ENCODE results near the gene KCNK4.
A peak's percentile ranks its signal among the peaks of the same experiment; 100 is the strongest.

Gene KCNK4

DNA sequence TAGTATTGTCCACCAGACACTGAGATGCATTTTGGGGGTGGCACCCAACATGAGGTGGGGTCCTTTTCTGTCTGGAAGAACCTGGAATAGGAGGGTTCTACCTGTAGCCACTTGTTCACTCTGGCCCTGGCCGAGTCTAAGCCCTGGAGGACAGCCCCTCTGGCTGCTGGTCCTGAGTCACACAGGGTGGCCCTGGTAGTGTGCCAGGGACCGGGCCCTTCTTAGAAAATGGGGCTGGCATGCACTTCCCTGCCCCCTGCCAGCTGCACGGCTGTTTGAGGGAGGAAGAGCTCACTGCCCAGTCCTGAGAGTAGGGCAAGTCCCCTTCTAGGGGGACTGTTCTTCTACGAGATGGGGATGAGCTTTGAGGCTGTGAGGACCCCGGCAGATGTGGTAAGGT, 37.6 kb upstream of the KCNK4 start:
- DNase-seq = no peak

DNA sequence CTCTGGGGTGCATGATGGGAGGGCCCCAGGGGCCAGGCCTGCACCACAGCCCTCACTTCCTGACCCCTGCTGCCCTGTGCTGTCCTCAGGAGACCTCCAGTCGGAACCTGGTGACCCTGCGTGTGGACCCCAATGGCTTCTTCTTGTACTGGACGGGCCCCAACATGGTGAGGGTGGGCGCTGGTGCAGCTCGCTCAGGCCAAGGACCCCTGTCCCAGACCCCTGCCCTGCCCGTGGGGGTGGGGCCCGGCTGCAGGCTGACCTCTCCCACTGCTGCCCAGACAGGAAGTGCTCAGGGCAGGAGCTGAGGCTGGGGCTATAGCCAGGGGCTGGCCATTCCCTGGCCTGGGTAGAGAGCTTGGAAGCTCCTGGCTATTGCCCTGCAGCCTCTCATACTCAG, 36.8 kb upstream of the KCNK4 start:
- DNase-seq = no peak

DNA sequence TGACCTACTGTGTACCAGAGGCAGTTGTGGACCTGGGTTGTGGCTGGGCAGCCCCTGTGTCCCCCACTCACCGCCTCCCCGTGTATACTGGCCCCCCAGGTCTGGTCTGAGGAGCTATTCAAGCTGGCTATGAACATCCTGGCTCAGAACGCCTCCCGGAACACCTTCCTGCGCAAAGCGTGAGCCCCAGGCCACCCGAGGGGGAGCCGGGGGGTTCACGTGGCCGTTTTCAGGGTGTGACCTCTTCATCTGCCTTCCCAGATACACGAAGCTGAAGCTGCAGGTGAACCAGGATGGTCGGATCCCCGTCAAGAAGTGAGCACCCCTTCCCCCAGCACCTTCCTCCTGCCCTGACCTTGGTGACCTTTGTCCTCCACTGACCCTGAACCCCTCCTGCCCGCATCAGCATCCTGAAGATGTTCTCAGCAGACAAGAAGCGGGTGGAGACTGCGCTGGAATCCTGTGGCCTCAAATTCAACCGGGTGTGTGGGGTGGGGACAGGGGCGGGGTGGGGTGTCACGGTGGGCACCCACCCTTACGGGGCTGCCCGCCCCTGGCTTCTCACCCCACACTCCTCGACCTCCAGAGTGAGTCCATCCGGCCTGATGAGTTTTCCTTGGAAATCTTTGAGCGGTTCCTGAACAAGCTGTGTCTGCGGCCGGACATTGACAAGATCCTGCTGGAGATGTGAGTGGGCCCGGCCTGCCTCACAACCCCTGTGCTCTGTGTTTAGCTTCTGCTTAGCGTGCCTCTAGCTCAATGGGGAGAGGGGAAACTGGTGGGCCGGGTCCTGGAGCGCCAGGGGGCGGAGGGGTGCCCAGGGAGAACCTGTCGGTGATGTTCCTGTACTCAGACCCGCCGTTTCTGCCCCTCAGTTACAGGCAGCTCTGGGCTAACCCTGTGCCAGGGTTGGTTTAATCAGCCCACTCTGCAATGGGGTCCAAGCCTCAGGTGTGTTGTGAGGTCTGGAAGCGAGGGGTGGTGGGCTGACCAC, 35.7 kb upstream of the KCNK4 start:
- DNase-seq = no peak

DNA sequence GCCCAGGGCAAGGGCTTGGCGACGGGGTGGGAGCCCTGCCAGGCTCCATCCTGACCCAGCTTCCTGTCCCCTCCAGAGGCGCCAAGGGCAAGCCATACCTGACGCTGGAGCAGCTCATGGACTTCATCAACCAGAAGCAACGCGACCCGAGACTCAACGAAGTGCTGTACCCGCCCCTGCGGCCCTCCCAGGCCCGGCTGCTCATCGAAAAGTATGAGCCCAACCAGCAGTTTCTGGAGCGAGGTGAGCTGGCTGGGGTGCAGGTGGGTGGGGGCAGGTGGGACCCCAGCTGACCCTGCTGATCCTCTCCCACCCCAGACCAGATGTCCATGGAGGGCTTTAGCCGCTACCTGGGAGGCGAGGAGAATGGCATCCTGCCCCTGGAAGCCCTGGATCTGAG, 34.8 kb upstream of the KCNK4 start:
- no peak for DNase-seq

DNA sequence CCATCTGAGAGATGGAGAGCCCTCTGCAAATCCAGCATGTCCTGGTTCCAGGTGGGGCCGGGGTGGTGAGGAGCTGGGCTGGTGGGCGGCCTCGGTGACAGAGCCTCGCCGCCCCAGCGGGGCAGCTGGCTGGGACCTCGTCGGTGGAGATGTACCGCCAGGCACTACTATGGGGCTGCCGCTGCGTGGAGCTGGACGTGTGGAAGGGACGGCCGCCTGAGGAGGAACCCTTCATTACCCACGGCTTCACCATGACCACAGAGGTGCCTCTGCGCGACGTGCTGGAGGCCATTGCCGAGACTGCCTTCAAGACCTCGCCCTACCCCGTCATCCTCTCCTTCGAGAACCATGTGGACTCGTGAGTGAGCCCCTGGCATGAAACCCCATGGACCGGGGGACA, 32.7 kb upstream of the KCNK4 start:
- DNase-seq = no peak

DNA sequence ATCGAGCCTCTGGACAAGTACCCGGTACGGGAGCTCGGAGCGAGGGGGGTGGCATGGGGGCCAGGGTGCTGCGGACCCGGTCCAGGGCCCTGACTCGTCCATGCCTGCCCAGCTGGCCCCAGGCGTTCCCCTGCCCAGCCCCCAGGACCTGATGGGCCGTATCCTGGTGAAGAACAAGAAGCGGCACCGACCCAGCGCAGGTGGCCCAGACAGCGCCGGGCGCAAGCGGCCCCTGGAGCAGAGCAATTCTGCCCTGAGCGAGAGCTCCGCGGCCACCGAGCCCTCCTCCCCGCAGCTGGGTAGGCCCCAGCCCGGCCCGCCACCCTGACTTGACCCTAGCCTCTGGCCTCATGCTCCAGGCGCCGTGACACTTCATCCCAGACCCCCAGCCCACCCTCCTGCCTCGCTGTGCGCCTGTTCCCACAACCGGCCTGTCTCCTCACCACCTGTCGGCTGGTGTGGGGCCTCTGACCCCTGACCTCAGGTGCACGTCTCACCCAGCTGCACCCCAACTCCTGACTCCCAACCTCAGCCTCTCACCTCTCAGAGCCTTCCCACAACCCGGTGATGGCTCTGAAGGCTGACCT, 32.1 kb upstream of the KCNK4 start:
- DNase-seq = no peak

DNA sequence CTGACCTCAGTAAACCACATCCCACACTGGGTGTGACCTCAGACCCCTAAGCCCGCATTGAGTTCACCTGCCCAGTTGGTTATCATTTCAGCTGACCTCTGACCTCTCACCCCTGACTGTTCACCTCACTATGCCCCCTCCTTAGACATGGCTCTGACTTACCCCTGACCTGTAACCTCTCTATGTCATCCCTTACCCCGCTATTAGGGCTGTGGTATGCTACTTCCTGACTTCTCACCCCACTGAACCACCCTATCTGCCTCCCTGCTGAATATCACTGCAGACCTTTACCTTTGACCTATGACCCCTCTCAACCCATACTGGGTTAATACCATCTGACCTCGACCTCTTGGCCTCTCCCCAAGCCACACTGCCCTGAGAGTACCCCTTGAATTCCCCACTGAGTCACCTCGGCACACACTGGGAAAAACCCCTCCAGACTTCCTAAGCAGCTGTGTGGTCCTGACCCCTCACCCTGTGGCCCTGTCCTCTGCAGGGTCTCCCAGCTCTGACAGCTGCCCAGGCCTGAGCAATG, 31.5 kb upstream of the KCNK4 start:
- DNase-seq = no peak

DNA sequence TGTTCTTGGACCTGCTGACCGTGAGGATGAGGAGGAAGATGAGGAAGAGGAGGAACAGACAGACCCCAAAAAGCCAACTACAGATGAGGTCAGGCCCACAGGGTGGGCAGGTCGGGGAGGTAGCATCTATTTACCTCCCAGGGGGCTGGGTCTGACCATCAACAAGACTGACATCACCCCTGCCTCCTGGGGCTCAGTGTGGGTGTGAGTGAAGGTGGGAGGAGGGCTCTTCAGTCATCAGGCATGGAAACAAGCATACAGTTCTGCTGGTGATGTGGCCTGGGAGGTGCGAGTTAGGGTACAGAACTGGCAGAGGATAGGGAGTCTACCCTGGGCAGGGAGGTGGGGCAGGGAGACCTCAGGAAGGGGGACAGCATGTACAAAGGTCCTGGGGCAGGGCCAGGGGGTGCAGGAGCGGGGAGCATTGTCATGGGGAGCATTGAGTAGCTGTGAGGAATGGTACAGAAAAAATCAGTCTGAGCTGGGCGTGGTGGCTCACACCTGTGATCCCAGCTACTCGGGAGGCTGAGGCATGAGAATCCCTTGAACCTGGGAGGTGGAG, 30.9 kb upstream of the KCNK4 start:
- no peak for DNase-seq

DNA sequence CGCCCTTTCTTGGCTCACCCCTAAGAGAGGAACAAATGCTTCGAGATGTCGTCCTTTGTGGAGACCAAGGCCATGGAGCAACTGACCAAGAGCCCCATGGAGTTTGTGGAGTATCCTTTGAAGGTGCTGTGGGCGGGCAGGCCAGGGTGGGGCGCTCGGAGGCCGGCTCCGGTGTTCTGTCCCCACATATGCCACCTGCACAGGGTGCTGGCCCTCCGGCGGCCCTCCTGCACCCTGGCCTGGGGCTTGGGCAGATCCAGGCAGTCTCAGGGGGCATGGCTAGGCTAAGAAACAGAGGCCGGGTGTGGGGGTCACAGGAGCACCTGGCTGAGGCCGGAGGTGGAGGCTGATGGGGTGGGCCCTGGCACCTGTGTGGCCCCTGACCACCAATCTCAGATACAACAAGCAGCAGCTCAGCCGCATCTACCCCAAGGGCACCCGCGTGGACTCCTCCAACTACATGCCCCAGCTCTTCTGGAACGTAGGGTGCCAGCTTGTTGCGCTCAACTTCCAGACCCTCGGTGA, 29.5 kb upstream of the KCNK4 start:
- no peak for DNase-seq

DNA sequence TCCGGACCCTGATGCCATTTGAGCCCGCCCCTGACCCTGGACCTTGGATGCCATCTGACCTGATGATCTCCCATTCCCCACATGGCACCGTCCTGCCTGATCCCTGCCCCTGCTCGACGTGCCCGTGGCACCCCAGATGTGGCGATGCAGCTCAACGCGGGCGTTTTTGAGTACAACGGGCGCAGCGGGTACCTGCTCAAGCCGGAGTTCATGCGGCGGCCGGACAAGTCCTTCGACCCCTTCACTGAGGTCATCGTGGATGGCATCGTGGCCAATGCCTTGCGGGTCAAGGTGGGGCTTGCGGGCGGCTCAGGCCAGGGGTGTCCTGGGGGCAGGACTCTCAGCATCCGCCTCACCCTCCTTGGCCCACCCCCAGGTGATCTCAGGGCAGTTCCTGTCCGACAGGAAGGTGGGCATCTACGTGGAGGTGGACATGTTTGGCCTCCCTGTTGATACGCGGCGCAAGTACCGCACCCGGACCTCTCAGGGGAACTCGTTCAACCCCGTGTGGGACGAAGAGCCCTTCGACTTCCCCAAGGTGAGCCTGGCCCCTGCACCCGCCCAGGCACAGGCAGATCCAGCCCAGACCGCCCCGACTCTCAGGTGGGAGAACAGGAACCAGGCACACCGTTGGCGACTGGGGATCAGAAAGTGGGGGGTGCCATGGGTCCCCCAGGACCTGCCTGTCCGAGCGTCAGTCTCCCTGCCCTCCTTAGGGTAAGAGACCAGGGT, 28.7 kb upstream of the KCNK4 start:
- DNase-seq = no peak

DNA sequence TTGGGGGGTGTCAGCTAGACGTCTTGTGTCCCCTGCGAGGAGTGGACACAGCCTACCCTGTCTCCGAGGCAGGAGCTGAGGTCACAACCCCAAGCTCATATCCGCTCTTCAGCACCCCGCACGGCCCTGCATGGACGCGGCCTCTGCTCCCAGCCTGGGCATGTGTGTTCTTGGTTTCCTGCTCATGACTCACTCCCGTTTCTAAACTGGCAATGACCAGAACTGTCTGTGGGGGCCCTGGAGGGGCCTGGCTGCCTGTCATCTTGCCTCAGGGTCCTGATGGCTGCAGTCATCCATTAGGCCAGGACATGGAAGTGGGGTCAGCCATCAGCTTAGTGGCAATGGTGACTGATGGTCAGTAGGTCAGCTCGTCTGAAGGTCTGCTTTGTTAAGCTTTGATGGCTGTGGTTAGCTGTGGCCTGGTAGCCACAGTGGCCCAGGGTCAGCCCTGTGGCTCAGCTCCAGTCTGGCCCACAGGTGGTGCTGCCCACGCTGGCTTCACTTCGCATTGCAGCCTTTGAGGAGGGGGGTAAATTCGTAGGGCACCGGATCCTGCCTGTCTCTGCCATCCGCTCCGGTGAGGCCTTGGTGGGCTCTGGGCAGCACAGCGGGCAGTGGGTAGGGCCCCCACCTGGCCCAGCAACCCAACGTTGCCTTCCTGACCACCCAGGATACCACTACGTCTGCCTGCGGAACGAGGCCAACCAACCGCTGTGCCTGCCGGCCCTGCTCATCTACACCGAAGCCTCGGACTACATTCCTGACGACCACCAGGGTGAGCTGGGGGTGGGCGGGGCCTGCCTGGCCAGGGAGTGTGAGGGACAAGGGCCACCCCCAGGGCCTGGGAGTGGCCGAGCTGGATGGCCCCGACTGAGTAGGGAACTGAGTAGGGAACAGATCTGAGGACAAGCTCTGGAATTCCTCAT, 27.8 kb upstream of the KCNK4 start:
- DNase-seq = peak; percentile 25

DNA sequence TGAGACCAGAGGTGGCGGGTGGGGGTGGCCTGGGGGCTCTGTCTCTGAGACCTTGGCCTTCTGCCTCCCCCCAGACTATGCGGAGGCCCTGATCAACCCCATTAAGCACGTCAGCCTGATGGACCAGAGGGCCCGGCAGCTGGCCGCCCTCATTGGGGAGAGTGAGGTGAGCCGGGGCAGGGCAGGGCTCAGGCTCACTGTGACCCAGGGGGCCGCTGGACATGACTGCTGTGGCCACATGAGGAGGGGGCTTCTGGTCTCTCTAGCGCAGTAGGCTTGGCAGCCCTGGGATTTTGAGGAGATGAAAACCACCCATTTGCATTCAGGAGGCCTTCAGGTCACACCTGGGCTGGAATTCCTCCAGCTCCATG, 27.2 kb upstream of the KCNK4 start:
- DNase-seq = peak; percentile 25

DNA sequence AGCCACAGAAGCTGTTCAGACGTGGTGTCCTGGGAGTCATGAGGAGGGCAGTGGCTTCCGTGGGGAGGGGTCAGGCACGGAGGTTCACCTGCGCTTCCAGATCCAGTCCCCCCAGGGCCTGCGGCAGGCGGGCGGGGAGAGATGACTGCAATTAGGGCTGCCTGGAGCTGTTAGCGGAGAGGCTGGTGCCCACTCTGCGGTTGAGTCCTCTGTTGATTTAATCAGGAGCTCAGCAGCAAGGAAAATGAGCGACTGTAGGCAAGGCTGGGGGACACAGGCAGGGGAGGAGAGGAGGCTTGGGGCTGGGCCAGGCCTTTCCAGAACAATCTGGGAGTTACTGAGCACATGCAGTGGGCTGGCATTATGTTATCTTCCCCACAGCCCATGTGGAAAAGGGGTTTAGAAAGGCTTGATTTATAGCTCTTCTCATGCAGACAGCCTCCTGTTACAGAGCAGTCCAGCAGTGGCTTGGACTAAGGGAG, 26.7 kb upstream of the KCNK4 start:
- DNase-seq = peak; percentile 24

DNA sequence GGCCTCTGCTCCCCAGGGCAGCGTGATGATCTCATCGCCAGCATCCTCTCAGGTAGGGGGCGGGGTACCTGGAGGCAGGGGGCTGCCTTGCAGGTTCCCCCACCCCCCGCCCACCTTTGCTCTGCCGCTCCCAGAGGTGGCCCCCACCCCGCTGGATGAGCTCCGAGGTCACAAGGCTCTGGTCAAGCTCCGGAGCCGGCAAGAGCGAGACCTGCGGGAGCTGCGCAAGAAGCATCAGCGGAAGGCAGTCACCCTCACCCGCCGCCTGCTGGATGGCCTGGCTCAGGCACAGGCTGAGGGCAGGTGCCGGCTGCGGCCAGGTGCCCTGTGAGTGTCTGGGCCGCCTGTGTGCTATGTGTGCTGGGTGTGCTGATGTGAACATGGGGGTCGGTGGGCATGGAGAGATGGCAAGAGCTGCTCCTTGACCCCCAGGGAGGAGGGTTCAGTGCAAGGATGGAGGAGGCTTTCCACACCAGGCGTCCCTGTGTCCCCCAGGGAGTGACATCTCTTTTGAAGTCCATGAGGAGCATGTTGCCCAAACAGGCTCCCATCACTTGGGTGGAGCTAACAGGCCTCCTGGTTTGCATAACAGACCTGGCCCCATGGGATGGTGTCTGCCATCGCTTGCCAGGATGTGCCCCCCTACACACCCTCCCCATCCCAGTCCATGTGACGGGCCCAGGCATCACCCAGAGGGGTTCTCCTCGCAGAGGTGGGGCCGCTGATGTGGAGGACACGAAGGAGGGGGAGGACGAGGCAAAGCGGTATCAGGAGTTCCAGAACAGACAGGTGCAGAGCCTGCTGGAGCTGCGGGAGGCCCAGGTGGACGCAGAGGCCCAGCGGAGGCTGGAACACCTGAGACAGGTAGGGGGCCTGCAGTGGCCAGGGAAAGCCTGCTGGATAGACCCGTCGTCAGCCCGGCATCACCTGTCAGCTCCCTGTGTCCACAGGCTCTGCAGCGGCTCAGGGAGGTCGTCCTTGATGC, 25.6 kb upstream of the KCNK4 start:
- DNase-seq = peak; percentile 30

DNA sequence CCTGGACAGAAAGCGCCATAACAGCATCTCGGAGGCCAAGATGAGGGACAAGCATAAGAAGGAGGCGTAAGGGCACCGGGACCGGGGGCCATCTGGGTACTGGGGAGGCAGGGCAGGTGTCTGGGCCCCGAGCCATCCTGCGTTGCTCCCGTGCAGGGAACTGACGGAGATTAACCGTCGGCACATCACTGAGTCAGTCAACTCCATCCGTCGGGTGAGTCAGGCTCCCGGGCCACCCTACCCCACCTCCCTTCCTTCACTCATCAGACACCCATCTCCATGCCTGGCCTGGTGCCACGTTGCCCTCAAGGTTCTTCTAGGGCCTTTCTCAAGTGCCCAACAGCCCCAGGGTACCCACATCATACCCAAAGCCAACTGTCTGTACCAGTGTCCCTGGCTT, 24.8 kb upstream of the KCNK4 start:
- peak; percentile 27 for DNase-seq

DNA sequence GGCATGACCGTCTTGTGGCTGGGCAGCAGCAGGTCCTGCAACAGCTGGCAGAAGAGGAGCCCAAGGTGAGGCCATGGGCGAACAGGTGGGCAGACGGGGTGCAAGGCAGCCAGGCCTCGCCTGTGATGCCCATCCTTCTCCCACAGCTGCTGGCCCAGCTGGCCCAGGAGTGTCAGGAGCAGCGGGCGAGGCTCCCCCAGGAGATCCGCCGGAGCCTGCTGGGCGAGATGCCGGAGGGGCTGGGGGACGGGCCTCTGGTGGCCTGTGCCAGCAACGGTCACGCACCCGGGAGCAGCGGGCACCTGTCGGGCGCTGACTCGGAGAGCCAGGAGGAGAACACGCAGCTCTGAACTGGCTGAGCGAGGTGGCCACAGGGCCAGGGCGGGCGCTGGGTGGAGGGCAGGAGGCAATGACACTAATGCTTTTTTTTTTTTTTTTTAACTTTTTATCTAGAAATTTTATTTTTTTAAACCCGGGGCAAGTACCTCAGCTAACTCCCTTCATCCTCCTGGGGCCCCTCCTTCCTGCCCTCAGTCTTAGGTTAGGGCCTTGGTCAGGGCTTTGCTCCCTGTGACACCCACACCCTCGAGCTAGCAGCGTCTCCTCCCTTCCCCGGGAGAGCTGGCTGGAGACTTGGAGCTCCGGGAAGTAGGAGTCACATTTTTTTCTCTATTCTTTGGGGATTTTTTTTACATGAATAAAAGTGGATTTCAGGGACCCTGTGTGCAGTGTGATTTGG, 23.7 kb upstream of the KCNK4 start:
- DNase-seq = peak; percentile 45

DNA sequence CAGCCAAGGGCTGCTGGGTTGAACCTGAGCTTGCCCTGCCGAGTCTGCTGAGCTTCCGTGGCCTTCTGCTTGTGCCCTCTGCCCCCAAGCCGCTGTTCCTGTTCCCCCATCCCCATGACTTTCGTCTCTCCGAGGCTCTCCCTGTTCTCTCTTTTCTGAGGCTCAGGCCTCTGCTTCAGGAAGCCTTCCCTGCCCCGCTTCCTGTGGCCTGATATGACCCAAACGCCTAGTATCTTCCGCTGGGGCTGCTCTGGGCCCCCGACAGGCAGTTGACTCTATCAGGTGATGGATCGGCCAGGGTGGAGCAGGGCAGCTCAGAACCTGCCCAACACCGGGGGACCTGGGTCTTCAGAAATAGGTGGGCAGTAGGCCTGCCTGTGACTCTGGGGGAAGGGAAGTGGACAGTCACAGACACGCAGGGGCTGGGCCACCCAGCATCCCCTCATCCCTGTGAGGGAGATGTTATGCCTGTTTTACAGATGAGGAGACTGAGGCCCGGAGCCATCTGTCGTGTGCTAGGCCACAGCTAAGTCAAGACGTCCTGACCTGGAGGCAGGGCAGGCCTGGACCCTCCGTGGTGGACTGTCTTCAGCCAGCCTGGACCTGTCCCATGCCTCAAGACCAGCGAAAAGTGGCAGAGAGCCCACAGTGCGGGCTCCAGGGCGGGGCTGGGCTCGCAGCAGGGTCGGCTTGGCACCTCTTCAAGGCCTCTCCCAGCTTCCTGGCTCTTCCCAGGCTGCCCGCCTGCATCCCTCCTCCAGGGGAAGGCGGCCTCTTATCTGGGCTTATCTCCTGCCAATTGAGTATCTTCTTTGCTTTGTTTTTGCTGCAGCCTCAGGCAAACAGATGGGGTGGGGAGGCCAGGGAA, 22.8 kb upstream of the KCNK4 start:
- DNase-seq = peak; percentile 78

DNA sequence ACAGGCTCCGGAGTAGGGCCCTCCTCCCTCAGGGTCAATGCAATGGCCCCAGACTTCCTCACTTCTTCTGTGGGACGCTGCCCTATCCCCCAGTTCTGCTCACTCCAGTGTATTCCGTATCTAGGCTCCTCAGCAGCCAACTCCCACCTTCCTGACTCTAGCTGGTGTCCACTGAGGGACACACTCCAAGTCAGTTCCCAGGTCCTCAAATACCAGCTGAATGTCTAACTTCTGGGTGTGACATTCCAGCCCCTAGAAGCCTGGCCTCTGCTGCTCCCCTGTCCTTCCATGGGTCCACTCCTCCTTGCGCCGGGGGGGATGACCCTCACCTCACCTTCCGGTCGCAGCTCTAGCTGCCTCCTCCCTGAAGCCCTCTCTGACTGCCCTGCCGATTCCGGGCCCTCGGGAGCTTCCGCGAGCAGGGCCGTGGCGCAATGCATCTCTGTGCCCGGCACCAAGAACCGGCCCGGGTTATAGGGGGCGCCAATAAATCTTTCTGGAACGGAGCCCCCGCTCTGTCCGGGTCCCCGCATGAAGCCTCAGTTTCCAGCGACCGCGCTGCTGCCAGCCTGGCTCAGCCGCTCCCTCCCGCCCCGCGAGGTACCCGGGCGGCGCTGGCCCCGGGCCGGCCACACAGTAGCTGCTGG, 22.1 kb upstream of the KCNK4 start:
- DNase-seq = peak; percentile 70
